ENCODE results near the gene RBM20.
"Not testable (repeated sequence)": the region's sequence is repeated elsewhere in the genome, so short reads cannot be mapped to it uniquely, and the experiment has no call there.

Gene RBM20

GRCh38 chr10:110860576-110861241 is 216.6 kb downstream of the RBM20 start:
- no peak for DNase-seq

- DNase-seq = no peak
Measured at GRCh38 chr10:110861476-110861875, 217.3 kb downstream of the RBM20 start.

GRCh38 chr10:110861930-110862649 is 218.0 kb downstream of the RBM20 start:
- no peak for DNase-seq

GRCh38 chr10:110862961-110863360 is 218.8 kb downstream of the RBM20 start:
- no peak for DNase-seq

GRCh38 chr10:110863361-110863760 is 219.2 kb downstream of the RBM20 start:
- no peak for DNase-seq

- no peak for DNase-seq
Measured at GRCh38 chr10:110863956-110864355, 219.8 kb downstream of the RBM20 start.

- DNase-seq = peak; percentile 39
Measured at GRCh38 chr10:110864662-110865140, 220.6 kb downstream of the RBM20 start.

GRCh38 chr10:110865186-110865808 is 221.2 kb downstream of the RBM20 start:
- DNase-seq = no peak

- no peak for DNase-seq
Measured at GRCh38 chr10:110865809-110866482, 221.8 kb downstream of the RBM20 start.

GRCh38 chr10:110867011-110867806 is 223.1 kb downstream of the RBM20 start:
- DNase-seq = not testable (repeated sequence)

GRCh38 chr10:110867807-110868465 is 223.8 kb downstream of the RBM20 start:
- DNase-seq = no peak

- DNase-seq = no peak
Measured at GRCh38 chr10:110868981-110869380, 224.8 kb downstream of the RBM20 start.

GRCh38 chr10:110870823-110871297 is 226.7 kb downstream of the RBM20 start:
- DNase-seq = no peak

GRCh38 chr10:110871298-110872084 is 227.4 kb downstream of the RBM20 start, which contains the start of gene PDCD4:
Gene PDCD4, plus strand, starts transcription at chr10:110871928. Its CDS starts 4,100 bp downstream, at chr10:110876028.
- DNase-seq = peak; percentile 95

GRCh38 chr10:110872145-110872983 is 228.2 kb downstream of the RBM20 start:
- peak; percentile 79 for DNase-seq

GRCh38 chr10:110872984-110873923 is 229.1 kb downstream of the RBM20 start:
- no peak for DNase-seq

GRCh38 chr10:110873951-110874350 is 229.8 kb downstream of the RBM20 start:
- no peak for DNase-seq

- DNase-seq = no peak
Measured at GRCh38 chr10:110876000-110876399, 231.9 kb downstream of the RBM20 start.

GRCh38 chr10:110876788-110877187 is 232.7 kb downstream of the RBM20 start:
- no peak for DNase-seq
